Measurements from ENCODE around the gene CHGA.

GRCh38 chr14:92962031-92962830 lies 39.3 kb downstream of the CHGA start:
- no peak for TF ChIP-seq CTCF (IDR thresholded peaks at IDR 0.05)
- TF ChIP-seq POLR2A (IDR thresholded peaks at IDR 0.05): no peak
